T-cell (primary cell): ENCODE data around the gene GPRC5C. TPM values are rescaled to one million over a fixed set of nuclear protein-coding genes. Genes with fewer than 3 reads are reported as not detected.
A peak's percentile ranks its signal among the peaks of the same experiment; 100 is the strongest.

Experiments
- ATAC-seq, 4 experiments: fragments of 200-7000 bp in 3 of 4; fragments of 150-1000 bp in 1 of 4; cut with Tn5 transposase; replicated peaks in 1 of 4; 1 replicate in 3 of 4; 2 replicates in 1 of 4; pipeline ENCODE4 v1.10.0; 2021; ENCODE audit warnings: moderate library complexity in 3 of 4, mild to moderate bottlenecking in 2 of 4, moderate number of reproducible peaks in 1 of 4
- CTCF ChIA-PET, 2 donors: fragments of 300-600 bp; sonication (Branson Sonifier 250); formaldehyde crosslinking; loops; one replicate each; lab custom pipeline; 2022; ENCODE audit warnings: antibody characterized with exemption in 2 of 2; lab: Charles Lee
- POLR2A ChIA-PET, 2 donors: fragments of 300-600 bp; sonication (Branson Sonifier 250); formaldehyde crosslinking; loops; one replicate each; lab custom pipeline; 2022; ENCODE audit warnings: antibody characterized with exemption in 2 of 2; lab: Charles Lee
- DNase-seq, 35 experiments: peaks; one replicate each; pipeline versions ENCODE4 v3.0.0 to v3.0.0-alpha.2; 2013 to 2023
- H3K27ac ChIP-seq: one replicate; pipeline ENCODE4 v1.5.1; 2013; ENCODE audit warnings: low read length
- H3K27me3 ChIP-seq, 2 experiments: replicated peaks in 1 of 2; 1 replicate in 1 of 2; 2 replicates in 1 of 2; pipeline versions ENCODE4 v1.6.1 to v1.7.0; 2013; ENCODE audit warnings: low read length in 1 of 2, mixed read lengths in 1 of 2; ENCODE audit not compliant: control insufficient read depth in 2 of 2, insufficient read depth in 2 of 2; ENCODE audit errors: extremely low read depth in 1 of 2
- H3K36me3 ChIP-seq, 2 donors: 1 replicate in 1 of 2; 2 replicates in 1 of 2; pipeline versions ENCODE4 v1.6.1 to v1.7.0; 2013; ENCODE audit warnings: low read length in 1 of 2; ENCODE audit not compliant: control insufficient read depth in 2 of 2, insufficient read depth in 1 of 2; ENCODE audit errors: extremely low read depth in 1 of 2
- H3K4me1 ChIP-seq, 2 experiments: 1 replicate in 1 of 2; 2 replicates in 1 of 2; pipeline versions ENCODE4 v1.6.1 to v1.7.0; 2013; ENCODE audit warnings: low read length in 2 of 2, mixed read lengths in 1 of 2; ENCODE audit not compliant: insufficient read depth in 2 of 2, control insufficient read depth in 1 of 2; ENCODE audit errors: extremely low read depth in 1 of 2
- H3K4me3 ChIP-seq, 2 donors: 1 replicate in 1 of 2; 2 replicates in 1 of 2; pipeline versions ENCODE4 v1.5.1 to v1.7.0; 2013; ENCODE audit warnings: mild to moderate bottlenecking in 2 of 2, low read length in 1 of 2, moderate library complexity in 1 of 2; ENCODE audit not compliant: control insufficient read depth in 1 of 2; ENCODE audit errors: extremely low read depth in 1 of 2
- H3K9me3 ChIP-seq: 2 replicates; pipeline ENCODE4 v1.7.0; 2013
- H3K27ac Mint-ChIP-seq, 2 donors: one replicate each; pipeline ENCODE4 v1.8.0; 2020 to 2021; ENCODE audit warnings: mild to moderate bottlenecking in 2 of 2, mixed read lengths in 2 of 2
- H3K27me3 Mint-ChIP-seq, 2 donors: one replicate each; pipeline ENCODE4 v1.8.0; 2021 to 2022; ENCODE audit warnings: mixed read lengths in 2 of 2
- H3K36me3 Mint-ChIP-seq: one replicate; pipeline ENCODE4 v1.8.0; 2021; ENCODE audit warnings: mixed read lengths
- H3K4me1 Mint-ChIP-seq, 3 donors: one replicate each; pipeline ENCODE4 v1.8.0; 2020 to 2022; ENCODE audit warnings: mixed read lengths in 3 of 3, mild to moderate bottlenecking in 1 of 3
- H3K4me3 Mint-ChIP-seq, 3 donors: one replicate each; pipeline ENCODE4 v1.8.0; 2020 to 2022; ENCODE audit warnings: mild to moderate bottlenecking in 3 of 3, mixed read lengths in 3 of 3, moderate library complexity in 3 of 3
- H3K9me3 Mint-ChIP-seq, 3 donors: one replicate each; pipeline ENCODE4 v1.8.0; 2020 to 2022; ENCODE audit warnings: mixed read lengths in 3 of 3
- WGBS: methylation state at CpG from one replicate; pipeline ENCODE4 v1.1.5; 2013; ENCODE audit warnings: missing lambda C conversion rate; ENCODE audit not compliant: insufficient coverage; 5-methylcytosine and 5-hydroxymethylcytosine counted together
- total RNA-seq, 35 experiments: library from RNA in 6 of 35; stranded (reverse) in 6 of 35; fragments of 120-200 nt in 1 of 35; gene quantifications; one replicate each; pipeline versions ENCODE4 v1.2.1 to v1.2.4 and lab custom pipeline; 2013 to 2026

The GPRC5C gene
- total RNA-seq (1 to 10 TPM in 1 of 5 donors, under 1 TPM in 2, not detected in 2; 0.46 to 1.5 (median 0.55) TPM), total RNA-seq (lab: John Stamatoyannopoulos, UW) (0 to 0.67 (median 0.07) reads per million in 29 experiments)
- total RNA-seq (2013), result 0.42 TPM

- Mint-ChIP-seq H3K4me3 (peak within 1 kb of the TSS; percentile 46 to 66 (median 62)), H3K27me3 (peaks cover 29 to 64% of the 10 kb centered on the region in 2 donors), H3K36me3 (no peaks in the 10 kb centered on the region), H3K4me1 (peaks cover 0 to 19% (median 15%) of the 10 kb centered on the region in 3 donors), H3K27ac (no peak within 1 kb of the TSS), H3K9me3 (no peaks in the 10 kb centered on the region)
- Histone ChIP-seq H3K27ac (no peak within 1 kb of the TSS), H3K4me3 (peak within 1 kb of the TSS; percentile 28 to 62), H3K9me3 (no peaks in the 10 kb centered on the region), H3K4me1 (peaks cover 0 to 25% of the 10 kb centered on the region in 2 experiments), H3K27me3 (peaks cover 4 to 81% of the 10 kb centered on the region in 2 experiments), H3K36me3 (no peaks in the 10 kb centered on the region)
- DNase-seq (peak in 23 of 35 experiments; percentile 10 to 55 (median 20)), ATAC-seq (peak; percentile 45 to 78 (median 58))
- ChIA-PET POLR2A (no interaction called here), CTCF (no interaction called here)
- 1% methylated on average over 70 of the region's 81 CpGs for WGBS
Observed at GRCh38 chr17:74431568-74432423, at the start of gene GPRC5C. Gene GPRC5C, plus strand, starts transcription at chr17:74432088. Its CDS starts 7,689 bp downstream, at chr17:74439777.

GRCh38 chr17:74383141-74383540, 48.7 kb upstream of the GPRC5C start:
- Histone ChIP-seq H3K4me1 (peaks cover 3 to 21% of the 10 kb centered on the region in 2 experiments), H3K36me3 (no peaks in the 10 kb centered on the region), H3K27me3 (peaks cover 0 to 22% of the 10 kb centered on the region in 2 experiments), H3K27ac (no peak overlapping the region), H3K4me3 (no peak overlapping the region), H3K9me3 (no peaks in the 10 kb centered on the region)
- Mint-ChIP-seq H3K4me1 (peaks cover 0 to 11% (median 3%) of the 10 kb centered on the region in 3 donors), H3K27ac (no peak overlapping the region), H3K36me3 (no peaks in the 10 kb centered on the region), H3K27me3 (no peaks in the 10 kb centered on the region), H3K4me3 (no peak overlapping the region), H3K9me3 (no peaks in the 10 kb centered on the region)
- DNase-seq, result no peak
- POLR2A ChIA-PET, result no interaction called here
- CTCF ChIA-PET, result interaction anchor here in 1 of 2 donors (1.6 kb wide), 1 partner anchor 74 kb away, joined by 3 read pairs; no protein-coding TSS in a partner anchor
- 80% methylated on average over 2 of the region's 5 CpGs for WGBS
- no peak for ATAC-seq

GRCh38 chr17:74385201-74385600, 46.7 kb upstream of the GPRC5C start:
- no peaks in the 10 kb centered on the region for H3K27me3 Mint-ChIP-seq
- 93% methylated on average over 2 of the region's 3 CpGs for WGBS
- DNase-seq, result no peak
- Histone ChIP-seq H3K4me3 (no peak overlapping the region), H3K4me1 (peaks cover 0 to 2% of the 10 kb centered on the region in 2 experiments), H3K36me3 (no peaks in the 10 kb centered on the region), H3K27me3 (peaks cover 0 to 13% of the 10 kb centered on the region in 2 experiments), H3K9me3 (no peaks in the 10 kb centered on the region), H3K27ac (no peak overlapping the region)
- no peak overlapping the region for H3K27ac Mint-ChIP-seq
- POLR2A ChIA-PET, result no interaction called here
- no peak for ATAC-seq
- H3K9me3 Mint-ChIP-seq, result no peaks in the 10 kb centered on the region
- CTCF ChIA-PET, result no interaction called here
- H3K4me3 Mint-ChIP-seq, result no peak overlapping the region
- no peaks in the 10 kb centered on the region for H3K36me3 Mint-ChIP-seq
- H3K4me1 Mint-ChIP-seq, result peaks cover 0 to 6% (median 0%) of the 10 kb centered on the region in 3 donors

GRCh38 chr17:74386386-74386785, 45.5 kb upstream of the GPRC5C start:
- no peaks in the 10 kb centered on the region for H3K9me3 ChIP-seq
- Mint-ChIP-seq H3K36me3 (no peaks in the 10 kb centered on the region), H3K9me3 (no peaks in the 10 kb centered on the region), H3K4me3 (no peak overlapping the region), H3K27me3 (no peaks in the 10 kb centered on the region), H3K4me1 (no peaks in the 10 kb centered on the region), H3K27ac (no peak overlapping the region)
- WGBS, result 62% methylated on average over 8 of the region's 8 CpGs
- H3K4me3 ChIP-seq, result no peak overlapping the region
- ChIA-PET CTCF (interaction anchor here in 1 of 2 donors (0.6 kb wide), 1 partner anchor 18 kb away, joined by 3 read pairs; no protein-coding TSS in a partner anchor), POLR2A (no interaction called here)
- H3K27me3 ChIP-seq, result peaks cover 0 to 19% of the 10 kb centered on the region in 2 experiments
- no peak overlapping the region for H3K27ac ChIP-seq
- H3K36me3 ChIP-seq, result no peaks in the 10 kb centered on the region
- ATAC-seq, result no peak
- DNase-seq, result no peak
- no peaks in the 10 kb centered on the region for H3K4me1 ChIP-seq

- Mint-ChIP-seq H3K36me3 (no peaks in the 10 kb centered on the region), H3K4me3 (no peak overlapping the region)
- no peaks in the 10 kb centered on the region for H3K9me3 ChIP-seq
Observed at GRCh38 chr17:74387365-74388218, 44.3 kb upstream of the GPRC5C start.

More at GRCh38 chr17:74387365-74388218, 44.3 kb upstream of the GPRC5C start:
- H3K27me3 ChIP-seq, result peaks cover 0 to 22% of the 10 kb centered on the region in 2 experiments
- WGBS, result 100% methylated on average over 5 of the region's 17 CpGs
- ChIA-PET POLR2A (no interaction called here), CTCF (no interaction called here)
- no peak for ATAC-seq
- H3K4me3 ChIP-seq, result no peak overlapping the region
- no peaks in the 10 kb centered on the region for H3K36me3 ChIP-seq
- no peaks in the 10 kb centered on the region for H3K27me3 Mint-ChIP-seq
- no peaks in the 10 kb centered on the region for H3K4me1 ChIP-seq
- no peak for DNase-seq
- no peaks in the 10 kb centered on the region for H3K4me1 Mint-ChIP-seq
- no peak overlapping the region for H3K27ac ChIP-seq
- no peak overlapping the region for H3K27ac Mint-ChIP-seq
- H3K9me3 Mint-ChIP-seq, result no peaks in the 10 kb centered on the region
